ENCODE measurements around the gene LPCAT4.

- TF ChIP-seq, protein P1, sequence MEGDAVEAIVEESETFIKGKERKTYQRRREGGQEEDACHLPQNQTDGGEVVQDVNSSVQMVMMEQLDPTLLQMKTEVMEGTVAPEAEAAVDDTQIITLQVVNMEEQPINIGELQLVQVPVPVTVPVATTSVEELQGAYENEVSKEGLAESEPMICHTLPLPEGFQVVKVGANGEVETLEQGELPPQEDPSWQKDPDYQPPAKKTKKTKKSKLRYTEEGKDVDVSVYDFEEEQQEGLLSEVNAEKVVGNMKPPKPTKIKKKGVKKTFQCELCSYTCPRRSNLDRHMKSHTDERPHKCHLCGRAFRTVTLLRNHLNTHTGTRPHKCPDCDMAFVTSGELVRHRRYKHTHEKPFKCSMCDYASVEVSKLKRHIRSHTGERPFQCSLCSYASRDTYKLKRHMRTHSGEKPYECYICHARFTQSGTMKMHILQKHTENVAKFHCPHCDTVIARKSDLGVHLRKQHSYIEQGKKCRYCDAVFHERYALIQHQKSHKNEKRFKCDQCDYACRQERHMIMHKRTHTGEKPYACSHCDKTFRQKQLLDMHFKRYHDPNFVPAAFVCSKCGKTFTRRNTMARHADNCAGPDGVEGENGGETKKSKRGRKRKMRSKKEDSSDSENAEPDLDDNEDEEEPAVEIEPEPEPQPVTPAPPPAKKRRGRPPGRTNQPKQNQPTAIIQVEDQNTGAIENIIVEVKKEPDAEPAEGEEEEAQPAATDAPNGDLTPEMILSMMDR (conservative IDR thresholded peaks at IDR 0.05; ENCODE audit: low read length), result no peak
- TF ChIP-seq EZH2phosphoT487 (IDR thresholded peaks at IDR 0.05; ENCODE audit: borderline replicate concordance), result no peak
Measured at GRCh38 chr15:34347951-34348638, 18.9 kb downstream of the LPCAT4 start.

Measured in Loucy (cell line).